NCI-H2107 treated with DMSO at 0.1 percent for 48 hours (cell line): ENCODE data around the gene CRYBB2.
"Not testable (repeated sequence)": the region's sequence is repeated elsewhere in the genome, so short reads cannot be mapped to it uniquely, and the experiment has no call there.

Experiments used
- DNase-seq: peaks from one replicate; lab custom pipeline; 2025; ENCODE audit not compliant: unreplicated experiment; lab: John Stamatoyannopoulos, UW

CRYBB2 gene, protein sequence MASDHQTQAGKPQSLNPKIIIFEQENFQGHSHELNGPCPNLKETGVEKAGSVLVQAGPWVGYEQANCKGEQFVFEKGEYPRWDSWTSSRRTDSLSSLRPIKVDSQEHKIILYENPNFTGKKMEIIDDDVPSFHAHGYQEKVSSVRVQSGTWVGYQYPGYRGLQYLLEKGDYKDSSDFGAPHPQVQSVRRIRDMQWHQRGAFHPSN

GRCh38 chr22:25219211-25219689, at the start of gene CRYBB2:
Gene CRYBB2 (plus strand): TSS chr22:25219639. CDS start chr22:25221430, 1,791 bp downstream.
- no peak for DNase-seq

DNA sequence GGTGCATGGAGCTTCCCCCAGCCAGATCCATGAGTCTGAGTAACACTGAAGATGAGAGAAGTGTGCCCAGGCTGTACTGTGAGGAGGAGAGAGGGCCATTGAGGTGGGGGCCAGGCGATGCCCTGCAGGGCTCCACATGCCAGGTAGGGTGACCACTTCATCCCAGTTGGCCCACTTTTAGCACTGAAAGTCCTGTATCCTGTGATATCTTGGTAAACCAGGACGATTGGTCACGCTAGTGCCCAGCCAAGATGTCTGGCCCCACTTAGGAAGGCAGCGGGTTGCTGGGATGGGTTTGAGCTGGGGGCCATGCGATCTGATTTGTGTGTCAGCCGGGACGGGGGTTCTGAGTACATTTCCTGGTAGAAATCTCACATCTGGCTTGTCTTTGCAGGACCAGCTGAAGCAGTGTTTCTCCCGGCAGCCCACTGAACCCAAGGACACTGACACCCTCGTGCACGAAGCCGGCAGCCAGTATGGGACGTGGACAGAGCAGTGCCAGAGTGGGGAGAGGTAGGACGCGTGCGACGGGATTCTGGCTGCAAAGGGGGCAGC, 48.9 kb upstream of the CRYBB2 start:
- no peak for DNase-seq

- no peak for DNase-seq
Measured at GRCh38 chr22:25172153-25172552, 47.3 kb upstream of the CRYBB2 start.

GRCh38 chr22:25174156-25174887, 45.1 kb upstream of the CRYBB2 start:
- no peak for DNase-seq

DNA sequence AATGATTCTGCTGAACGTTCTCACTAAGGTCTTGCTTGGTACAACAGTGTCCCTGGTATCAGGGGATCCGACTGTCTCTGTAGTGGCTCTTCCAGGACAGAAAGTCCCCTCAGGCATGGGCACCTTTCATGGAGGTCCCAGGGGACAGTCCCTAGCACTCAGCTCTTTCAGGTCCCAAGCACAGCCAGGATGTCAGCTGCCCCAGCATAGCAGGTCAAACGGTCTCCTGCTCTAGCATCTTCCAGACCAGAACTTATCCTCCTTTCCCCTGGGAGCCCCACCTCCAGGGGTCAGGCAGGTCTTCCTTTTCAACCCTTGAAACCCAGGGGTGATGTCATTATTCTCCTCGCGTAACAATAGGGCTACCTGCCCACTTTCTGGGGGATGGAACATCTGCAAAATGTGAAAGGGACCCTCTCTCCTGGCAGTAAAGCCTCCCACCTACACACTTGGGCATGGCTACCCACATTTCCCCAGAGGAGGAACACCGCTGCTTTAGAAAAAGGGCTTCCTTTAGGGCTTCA, 44.5 kb upstream of the CRYBB2 start:
- no peak for DNase-seq

- DNase-seq = no peak
Measured at GRCh38 chr22:25176175-25176574, 43.3 kb upstream of the CRYBB2 start.

- DNase-seq = no peak
Measured at GRCh38 chr22:25176799-25177198, 42.6 kb upstream of the CRYBB2 start.

- no peak for DNase-seq
Measured at GRCh38 chr22:25177226-25177625, 42.2 kb upstream of the CRYBB2 start.

GRCh38 chr22:25177895-25178294, 41.5 kb upstream of the CRYBB2 start:
- no peak for DNase-seq

DNA sequence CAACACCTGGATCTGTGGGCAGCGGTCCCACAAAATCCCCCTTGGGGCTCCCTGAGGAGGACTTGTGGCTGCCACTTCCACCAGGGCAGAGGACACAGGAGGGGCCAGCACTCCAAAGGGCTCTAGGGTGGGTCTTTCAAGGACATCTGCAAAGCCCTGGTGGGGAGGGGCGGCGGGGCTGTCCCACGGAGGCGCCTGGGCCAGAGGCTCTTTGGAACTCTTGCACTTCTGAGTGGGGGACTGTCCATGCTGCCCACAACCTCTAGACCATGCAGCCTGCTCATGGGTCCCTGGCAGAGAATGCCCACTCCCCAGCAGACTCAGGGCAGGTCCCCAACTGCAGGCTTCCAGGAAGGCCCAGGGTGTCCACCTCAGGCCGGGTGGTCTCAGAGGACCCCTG, 41.1 kb upstream of the CRYBB2 start:
- not testable (repeated sequence) for DNase-seq

DNA sequence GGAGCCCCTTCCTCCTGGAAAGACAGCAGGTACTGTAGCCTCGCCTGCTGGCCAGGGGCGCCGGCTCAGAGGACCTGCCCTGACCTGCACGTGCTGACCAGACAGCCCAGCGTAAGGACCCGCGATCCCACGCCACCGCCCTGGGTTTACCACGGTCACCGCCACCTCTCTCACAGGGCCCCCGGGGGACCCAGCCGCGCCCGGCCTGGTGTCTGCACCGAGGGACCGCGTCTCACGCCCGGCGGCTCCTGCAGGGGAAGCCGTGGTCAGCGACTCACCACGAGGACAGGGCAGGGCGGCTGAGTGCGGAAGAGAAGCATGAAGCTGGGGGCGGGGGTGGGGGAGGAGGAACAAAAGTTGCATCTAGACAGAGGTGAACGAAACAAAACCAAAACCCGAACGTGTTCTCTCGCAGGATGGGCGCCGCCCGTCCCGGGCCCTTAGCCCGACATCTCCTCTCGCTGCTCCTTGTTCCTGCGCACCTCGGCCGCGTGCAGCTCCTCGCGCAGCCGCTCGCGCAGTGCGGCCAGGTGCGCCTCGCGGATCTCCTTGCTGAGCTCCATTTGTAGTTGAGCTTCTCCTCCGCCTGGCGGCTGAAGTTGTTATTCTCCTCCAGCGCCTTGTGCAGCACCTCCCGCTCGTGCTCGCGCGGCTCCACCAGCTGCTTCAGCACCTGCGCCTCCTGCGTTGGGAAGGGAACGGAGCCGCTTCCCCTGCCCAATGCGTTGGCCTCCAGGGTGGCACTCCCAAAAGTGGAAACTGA, 40.4 kb upstream of the CRYBB2 start:
- not testable (repeated sequence) for DNase-seq

DNA sequence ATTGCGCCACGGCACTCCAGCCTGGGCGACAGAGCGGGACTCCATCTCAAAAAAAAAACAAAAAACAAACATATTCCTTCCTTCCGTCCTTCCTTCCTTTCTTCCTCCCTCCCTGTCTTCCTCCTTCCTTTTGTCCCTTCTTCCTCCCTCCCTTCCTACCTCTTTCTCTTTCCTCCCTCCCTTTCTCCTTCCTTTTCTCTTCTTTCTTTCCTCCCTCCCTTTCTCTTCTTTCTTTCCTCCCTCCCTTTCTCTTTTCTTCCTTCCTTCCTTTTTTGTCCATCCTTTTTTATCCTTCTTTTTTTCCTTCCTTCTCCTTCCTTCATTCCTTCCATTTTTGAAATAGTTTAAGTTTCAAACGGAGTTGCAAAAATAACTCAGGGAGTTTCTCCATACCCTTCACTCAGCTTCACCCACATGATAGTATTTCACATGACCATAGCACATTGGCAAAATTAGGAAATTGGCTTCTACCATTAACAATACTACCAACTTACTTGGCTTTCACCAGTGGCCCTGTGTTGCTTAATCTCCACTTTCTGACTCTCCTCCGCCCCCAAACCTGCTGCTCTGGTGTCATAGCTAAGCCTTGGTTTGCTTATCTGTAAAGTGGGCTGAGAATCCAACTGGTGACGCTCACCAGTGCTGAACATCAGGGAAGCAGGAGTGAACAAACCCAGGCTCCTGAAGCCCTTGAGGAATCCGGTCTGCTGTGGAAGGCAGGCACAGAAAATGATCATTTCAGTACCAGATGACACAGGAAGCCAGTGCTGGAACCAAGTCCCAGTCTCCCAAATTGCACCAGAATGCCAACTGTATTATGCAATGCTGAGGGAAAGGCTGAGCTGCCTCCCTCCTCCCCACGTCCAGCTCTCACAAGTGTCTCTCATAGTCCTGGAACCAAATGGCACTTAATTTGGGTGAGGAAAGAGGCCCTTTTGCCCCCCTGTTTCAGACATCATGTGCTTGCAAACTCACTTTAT, 37.0 kb upstream of the CRYBB2 start:
- no peak for DNase-seq

DNA sequence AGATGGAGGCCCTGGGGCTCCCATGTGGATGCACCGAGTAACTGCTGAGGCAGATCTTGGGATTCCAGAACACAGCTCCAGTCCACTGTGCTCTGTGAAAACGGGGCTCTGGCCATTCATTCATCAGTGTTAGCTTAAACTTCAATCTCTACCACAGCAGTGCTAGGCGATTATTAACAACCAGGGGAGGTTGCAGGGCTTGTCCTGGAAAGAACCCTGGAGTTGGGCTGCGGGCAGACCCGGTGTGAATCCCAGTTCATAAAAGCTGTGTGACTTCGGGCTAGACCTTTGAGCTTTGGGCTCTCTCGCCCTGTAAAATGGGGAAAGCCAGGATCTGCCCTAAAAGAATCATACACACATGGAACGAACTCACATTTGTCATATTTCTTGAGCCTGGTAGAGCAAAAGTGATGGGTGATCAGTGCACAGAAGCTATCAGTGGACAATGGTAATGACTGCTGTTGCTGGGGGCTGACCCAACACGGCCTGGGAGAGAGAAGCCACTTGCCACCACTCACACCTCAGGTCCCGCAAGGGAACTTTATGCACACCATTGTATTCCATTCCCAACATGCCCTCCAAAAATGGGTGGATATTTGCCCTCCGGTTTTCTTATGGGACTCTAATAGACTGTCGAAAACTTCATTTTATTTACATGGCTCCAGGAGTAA, 35.4 kb upstream of the CRYBB2 start:
- no peak for DNase-seq

DNA sequence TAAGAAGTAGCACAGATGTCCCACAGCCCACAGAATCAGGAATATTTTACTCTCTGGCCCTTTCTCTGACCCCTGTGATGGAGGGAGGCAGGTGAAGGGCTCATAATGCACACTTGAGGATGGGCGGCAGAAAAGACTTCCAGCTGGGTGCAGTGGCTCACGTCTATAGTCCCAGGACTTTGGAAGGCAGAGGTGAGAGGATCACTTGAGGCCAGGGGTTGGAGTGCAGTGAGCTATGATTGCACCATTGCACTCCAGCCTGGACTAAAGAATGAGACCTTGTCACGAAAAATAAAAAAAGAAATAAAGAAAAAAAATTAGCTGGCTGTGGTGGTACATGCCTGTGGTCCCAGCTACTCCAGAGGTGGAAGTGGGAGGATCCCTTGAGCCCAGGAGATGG, 33.3 kb upstream of the CRYBB2 start:
- no peak for DNase-seq

GRCh38 chr22:25187469-25187868, 32.0 kb upstream of the CRYBB2 start:
- DNase-seq = no peak

GRCh38 chr22:25192406-25192805, 27.0 kb upstream of the CRYBB2 start:
- DNase-seq = no peak

- DNase-seq = no peak
Measured at GRCh38 chr22:25193130-25193529, 26.3 kb upstream of the CRYBB2 start.

GRCh38 chr22:25193548-25193947, 25.9 kb upstream of the CRYBB2 start:
- no peak for DNase-seq

DNA sequence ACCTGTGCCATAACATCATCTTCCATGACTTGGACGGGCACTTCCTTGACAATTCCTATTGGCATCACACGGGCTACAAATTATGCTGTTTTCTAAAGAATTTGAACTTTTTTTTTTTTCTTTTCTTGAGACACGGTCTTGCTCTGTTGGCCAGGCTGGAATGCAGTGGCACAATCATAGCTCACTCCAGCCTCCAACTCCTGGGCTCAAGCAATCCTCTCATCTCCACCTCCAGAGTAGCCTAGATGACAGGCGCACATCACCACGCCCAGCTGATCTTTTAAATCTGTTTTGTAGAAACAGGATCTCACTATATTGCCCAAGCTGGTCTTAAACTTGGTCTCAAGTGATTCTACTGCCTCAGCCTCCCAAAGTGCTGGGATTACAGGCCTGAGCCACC, 23.1 kb upstream of the CRYBB2 start:
- DNase-seq = no peak

GRCh38 chr22:25197340-25197739, 22.1 kb upstream of the CRYBB2 start:
- DNase-seq = no peak
